ENCODE data around the gene SMC5.

DNA sequence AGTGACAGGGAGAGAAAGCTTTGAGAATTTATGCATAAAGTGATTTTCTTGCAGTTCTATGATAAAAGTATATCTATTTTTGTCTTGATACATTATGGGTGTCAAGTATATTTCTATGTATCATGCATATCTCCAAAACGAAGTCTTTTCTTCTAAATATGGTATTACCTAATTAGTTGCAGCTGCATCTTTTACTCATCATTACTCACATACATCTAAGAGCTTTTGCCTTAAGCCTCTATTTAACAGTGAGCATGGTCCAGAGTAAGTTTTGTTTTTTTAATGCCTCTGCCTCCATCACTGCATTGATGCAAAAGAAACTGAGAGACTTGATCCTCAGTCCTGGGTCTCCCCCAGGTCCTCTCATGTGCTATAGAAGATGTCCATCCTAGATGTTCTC, 40.0 kb upstream of the SMC5 start:
- no peak for TF ChIP-seq TCF12 (IDR thresholded peaks at IDR 0.05)
- no peak for TF ChIP-seq TCF12 (CRISPR knock-in tag; IDR thresholded peaks at IDR 0.05)
- TF ChIP-seq SP4 (CRISPR knock-in tag; IDR thresholded peaks at IDR 0.05): no peak
- TF ChIP-seq ADNP (CRISPR knock-in tag; IDR thresholded peaks at IDR 0.05): no peak
- TF ChIP-seq, protein P1, sequence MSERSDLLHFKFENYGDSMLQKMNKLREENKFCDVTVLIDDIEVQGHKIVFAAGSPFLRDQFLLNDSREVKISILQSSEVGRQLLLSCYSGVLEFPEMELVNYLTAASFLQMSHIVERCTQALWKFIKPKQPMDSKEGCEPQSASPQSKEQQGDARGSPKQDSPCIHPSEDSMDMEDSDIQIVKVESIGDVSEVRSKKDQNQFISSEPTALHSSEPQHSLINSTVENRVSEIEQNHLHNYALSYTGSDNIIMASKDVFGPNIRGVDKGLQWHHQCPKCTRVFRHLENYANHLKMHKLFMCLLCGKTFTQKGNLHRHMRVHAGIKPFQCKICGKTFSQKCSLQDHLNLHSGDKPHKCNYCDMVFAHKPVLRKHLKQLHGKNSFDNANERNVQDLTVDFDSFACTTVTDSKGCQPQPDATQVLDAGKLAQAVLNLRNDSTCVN (CRISPR knock-in tag; IDR thresholded peaks at IDR 0.05; ENCODE audit: borderline replicate concordance): no peak
- no peak for TF ChIP-seq CTCF (CRISPR knock-in tag; IDR thresholded peaks at IDR 0.05)
- TF ChIP-seq SMAD3 (CRISPR knock-in tag; IDR thresholded peaks at IDR 0.05): no peak
- no peak for TF ChIP-seq ZNF546 (CRISPR knock-in tag; conservative IDR thresholded peaks at IDR 0.05)
- TF ChIP-seq, protein P2, sequence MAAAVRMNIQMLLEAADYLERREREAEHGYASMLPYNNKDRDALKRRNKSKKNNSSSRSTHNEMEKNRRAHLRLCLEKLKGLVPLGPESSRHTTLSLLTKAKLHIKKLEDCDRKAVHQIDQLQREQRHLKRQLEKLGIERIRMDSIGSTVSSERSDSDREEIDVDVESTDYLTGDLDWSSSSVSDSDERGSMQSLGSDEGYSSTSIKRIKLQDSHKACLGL (CRISPR knock-in tag; IDR thresholded peaks at IDR 0.05): no peak
- no peak for TF ChIP-seq FOXK2 (IDR thresholded peaks at IDR 0.05)

Data from HepG2 (cell line).